RCC 7860 (cell line): ENCODE data around the gene SPOUT1.
"Not testable (repeated sequence)": the region's sequence is repeated elsewhere in the genome, so short reads cannot be mapped to it uniquely, and the experiment has no call there.

Source experiments
- DNase-seq: peaks from one replicate; pipeline ENCODE4 v3.0.0-alpha.2; 2015; ENCODE audit warnings: low spot score
- FAIRE-seq: peaks from 2 replicates; lab custom pipeline; 2012; peaks lifted over from hg19 to GRCh38; lab: Jason Lieb, UNC

The SPOUT1 gene

GRCh38 chr9:128829477-128830251 lies at the start of gene SPOUT1:
SPOUT1 (minus strand) TSS chr9:128829794; CDS start chr9:128829780, 14 bp downstream.
- DNase-seq (peak; percentile 88), FAIRE-seq (peak; percentile 60)

- FAIRE-seq = no peak
- peak; percentile 30 for DNase-seq
These were observed 48.3 kb upstream of the SPOUT1 start for GRCh38 chr9:128877852-128878251.

- not testable (repeated sequence) for DNase-seq, FAIRE-seq
These were observed 41.3 kb upstream of the SPOUT1 start for GRCh38 chr9:128870941-128871265.

GRCh38 chr9:128870128-128870940 lies 40.7 kb upstream of the SPOUT1 start:
- DNase-seq (no peak), FAIRE-seq (no peak)

- DNase-seq (peak; percentile 52), FAIRE-seq (no peak)
These were observed 34.1 kb upstream of the SPOUT1 start for GRCh38 chr9:128863647-128864046.

- FAIRE-seq = no peak
These were observed 32.8 kb upstream of the SPOUT1 start for GRCh38 chr9:128862401-128862851.

GRCh38 chr9:128861501-128861900 lies 31.9 kb upstream of the SPOUT1 start:
- no peak for FAIRE-seq
- no peak for DNase-seq

More at GRCh38 chr9:128862401-128862851, 32.8 kb upstream of the SPOUT1 start:
- no peak for DNase-seq

- FAIRE-seq (no peak), DNase-seq (no peak)
These were observed 31.3 kb upstream of the SPOUT1 start for GRCh38 chr9:128860937-128861336.

- not testable (repeated sequence) for FAIRE-seq, DNase-seq
These were observed 28.9 kb upstream of the SPOUT1 start for GRCh38 chr9:128858476-128858875.

- not testable (repeated sequence) for FAIRE-seq, DNase-seq
These were observed 24.9 kb upstream of the SPOUT1 start for GRCh38 chr9:128854454-128854853.

- FAIRE-seq, DNase-seq: not testable (repeated sequence)
These were observed 23.1 kb upstream of the SPOUT1 start for GRCh38 chr9:128852646-128853045.

- FAIRE-seq (peak; percentile 17), DNase-seq (peak; percentile 23)
These were observed 22.4 kb upstream of the SPOUT1 start for GRCh38 chr9:128851779-128852600.

GRCh38 chr9:128851024-128851423 lies 21.4 kb upstream of the SPOUT1 start:
- not testable (repeated sequence) for FAIRE-seq, DNase-seq

- DNase-seq (no peak), FAIRE-seq (no peak)
These were observed 18.2 kb upstream of the SPOUT1 start for GRCh38 chr9:128847803-128848202.

- FAIRE-seq (no peak), DNase-seq (no peak)
These were observed 17.1 kb upstream of the SPOUT1 start for GRCh38 chr9:128846680-128847030.

- DNase-seq = no peak
- no peak for FAIRE-seq
These were observed 15.8 kb upstream of the SPOUT1 start for GRCh38 chr9:128845186-128845931.

- not testable (repeated sequence) for FAIRE-seq, DNase-seq
These were observed 13.6 kb upstream of the SPOUT1 start for GRCh38 chr9:128843171-128843570.

GRCh38 chr9:128841694-128842492 lies 12.3 kb upstream of the SPOUT1 start:
- DNase-seq (no peak), FAIRE-seq (no peak)

GRCh38 chr9:128840524-128840923 lies 10.9 kb upstream of the SPOUT1 start:
- FAIRE-seq = no peak
- DNase-seq = no peak
